ENCODE results near the gene TSHZ1. TPM values are rescaled to one million over a fixed set of nuclear protein-coding genes. Genes with fewer than 3 reads are reported as not detected.
"Not testable (repeated sequence)": the region's sequence is repeated elsewhere in the genome, so short reads cannot be mapped to it uniquely, and the experiment has no call there.

The TSHZ1 gene
- total RNA-seq, 1 donor from 2014 or later, result 17.0 TPM

- H3K27me3 ChIP-seq (ENCODE audit: low read depth), result no peaks in the 10 kb centered on the region
- no peaks in the 10 kb centered on the region for H3K4me1 ChIP-seq
- no peak for DNase-seq
- ATAC-seq, result no peak
- no peak for TF ChIP-seq CTCF (IDR thresholded peaks at IDR 0.05)
- no peaks in the 10 kb centered on the region for H3K9me3 ChIP-seq
- no peaks in the 10 kb centered on the region for H3K36me3 ChIP-seq
- intact Hi-C loops (cut with DNase I), result no loop called here
- H3K4me3 ChIP-seq, result no peak overlapping the region
- no peak overlapping the region for H3K27ac ChIP-seq
Observed at GRCh38 chr18:75183973-75184493, 26.6 kb upstream of the TSHZ1 start.

- Histone ChIP-seq H3K9me3 (no peaks in the 10 kb centered on the region), H3K4me1 (no peaks in the 10 kb centered on the region), H3K27ac (no peak overlapping the region), H3K27me3 (ENCODE audit: low read depth) (no peaks in the 10 kb centered on the region), H3K36me3 (no peaks in the 10 kb centered on the region), H3K4me3 (no peak overlapping the region)
- intact Hi-C loops (cut with DNase I), result no loop called here
- TF ChIP-seq CTCF (IDR thresholded peaks at IDR 0.05), result no peak
- no peak for ATAC-seq
- DNase-seq, result no peak
Observed at GRCh38 chr18:75185460-75185859, 25.1 kb upstream of the TSHZ1 start.

GRCh38 chr18:75187702-75188101 is 22.9 kb upstream of the TSHZ1 start:
- H3K27me3 ChIP-seq (ENCODE audit: low read depth); DNase-seq; ATAC-seq; H3K9me3 ChIP-seq; H3K36me3 ChIP-seq; H3K4me3 ChIP-seq; H3K4me1 ChIP-seq; H3K27ac ChIP-seq; intact Hi-C loops (cut with DNase I): not testable (repeated sequence)

GRCh38 chr18:75189696-75190095 is 20.9 kb upstream of the TSHZ1 start:
- H3K27ac ChIP-seq, result no peak overlapping the region
- DNase-seq (no peak), ATAC-seq (no peak)
- intact Hi-C loops (cut with DNase I), result no loop called here
- H3K4me1 ChIP-seq, result no peaks in the 10 kb centered on the region
- no peaks in the 10 kb centered on the region for H3K9me3 ChIP-seq
- no peak overlapping the region for H3K4me3 ChIP-seq
- no peaks in the 10 kb centered on the region for H3K36me3 ChIP-seq
- TF ChIP-seq CTCF (IDR thresholded peaks at IDR 0.05), result no peak
- H3K27me3 ChIP-seq (ENCODE audit: low read depth), result no peaks in the 10 kb centered on the region

- no peaks in the 10 kb centered on the region for H3K4me1 ChIP-seq
- intact Hi-C loops (cut with DNase I), result no loop called here
- no peaks in the 10 kb centered on the region for H3K9me3 ChIP-seq
- TF ChIP-seq CTCF (IDR thresholded peaks at IDR 0.05), result no peak
- no peaks in the 10 kb centered on the region for H3K27me3 ChIP-seq (ENCODE audit: low read depth)
- no peaks in the 10 kb centered on the region for H3K36me3 ChIP-seq
- H3K4me3 ChIP-seq, result no peak overlapping the region
- no peak overlapping the region for H3K27ac ChIP-seq
- ATAC-seq (no peak), DNase-seq (no peak)
Observed at GRCh38 chr18:75192899-75193298, 17.7 kb upstream of the TSHZ1 start.

GRCh38 chr18:75198036-75198435 is 12.6 kb upstream of the TSHZ1 start:
- intact Hi-C loops (cut with DNase I), result no loop called here
- H3K27ac ChIP-seq, result no peak overlapping the region
- no peak for ATAC-seq

More at GRCh38 chr18:75198036-75198435, 12.6 kb upstream of the TSHZ1 start:
- DNase-seq, result no peak
- TF ChIP-seq CTCF (IDR thresholded peaks at IDR 0.05), result no peak
- Histone ChIP-seq H3K36me3 (peaks cover 27% of the 10 kb centered on the region), H3K27me3 (ENCODE audit: low read depth) (no peaks in the 10 kb centered on the region), H3K4me3 (no peak overlapping the region), H3K4me1 (no peaks in the 10 kb centered on the region), H3K9me3 (no peaks in the 10 kb centered on the region)
